Cardiac septum (tissue), 1 donor: ENCODE measurements around the gene CCT8. TPM values are rescaled to one million over a fixed set of nuclear protein-coding genes. Genes with fewer than 3 reads are reported as not detected.
"Not testable (repeated sequence)": the region's sequence is repeated elsewhere in the genome, so short reads cannot be mapped to it uniquely, and the experiment has no call there.

Experiments used
- DNase-seq: peaks from one replicate; pipeline ENCODE4 v3.0.0-alpha.2; 2020; ENCODE audit warnings: low spot score
- intact Hi-C: fragments of 100-400 bp; cut with DNase I; formaldehyde crosslinking; loops from one replicate; pipeline ENCODE4 v1.14.0; 2022
- total RNA-seq: library from RNA; stranded (reverse); fragmentation: NEBNext Ultra II Directional; extraction: Animal tissue kit (Norgen Biotek cat#: 25700); gene quantifications from one replicate; pipeline ENCODE4 v1.2.1, GENCODE V29; 2021
- donor health status: DM: no; HTN: no; CAD: no.

Gene CCT8
- total RNA-seq, 1 donor from 2014 or later = 116 TPM

DNA sequence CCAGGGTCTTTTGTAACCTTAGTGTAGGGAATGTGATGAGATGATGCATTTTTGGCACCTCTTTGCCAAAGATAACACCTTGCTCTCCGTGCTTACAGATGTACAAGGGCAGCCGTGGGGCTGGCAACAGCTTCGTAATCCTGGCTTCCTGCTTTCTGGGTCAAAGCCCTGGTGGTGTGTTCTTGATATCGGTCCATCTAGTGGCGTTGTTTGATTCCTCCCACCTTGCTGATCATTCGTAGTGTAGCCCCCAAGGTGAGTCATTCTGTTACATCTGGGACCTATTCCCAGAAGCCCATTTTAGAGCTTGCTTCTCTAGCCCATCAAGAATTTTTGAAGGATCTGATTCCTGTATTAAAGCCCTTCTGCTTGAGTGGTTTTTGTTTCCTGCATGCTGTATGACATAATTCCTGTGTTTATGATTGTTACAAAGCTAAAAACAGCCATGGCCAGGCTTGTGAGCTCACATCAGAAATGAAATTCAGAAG is 7.0 kb upstream of the CCT8 start:
- intact Hi-C loops = no loop called here
- no peak for DNase-seq

DNA sequence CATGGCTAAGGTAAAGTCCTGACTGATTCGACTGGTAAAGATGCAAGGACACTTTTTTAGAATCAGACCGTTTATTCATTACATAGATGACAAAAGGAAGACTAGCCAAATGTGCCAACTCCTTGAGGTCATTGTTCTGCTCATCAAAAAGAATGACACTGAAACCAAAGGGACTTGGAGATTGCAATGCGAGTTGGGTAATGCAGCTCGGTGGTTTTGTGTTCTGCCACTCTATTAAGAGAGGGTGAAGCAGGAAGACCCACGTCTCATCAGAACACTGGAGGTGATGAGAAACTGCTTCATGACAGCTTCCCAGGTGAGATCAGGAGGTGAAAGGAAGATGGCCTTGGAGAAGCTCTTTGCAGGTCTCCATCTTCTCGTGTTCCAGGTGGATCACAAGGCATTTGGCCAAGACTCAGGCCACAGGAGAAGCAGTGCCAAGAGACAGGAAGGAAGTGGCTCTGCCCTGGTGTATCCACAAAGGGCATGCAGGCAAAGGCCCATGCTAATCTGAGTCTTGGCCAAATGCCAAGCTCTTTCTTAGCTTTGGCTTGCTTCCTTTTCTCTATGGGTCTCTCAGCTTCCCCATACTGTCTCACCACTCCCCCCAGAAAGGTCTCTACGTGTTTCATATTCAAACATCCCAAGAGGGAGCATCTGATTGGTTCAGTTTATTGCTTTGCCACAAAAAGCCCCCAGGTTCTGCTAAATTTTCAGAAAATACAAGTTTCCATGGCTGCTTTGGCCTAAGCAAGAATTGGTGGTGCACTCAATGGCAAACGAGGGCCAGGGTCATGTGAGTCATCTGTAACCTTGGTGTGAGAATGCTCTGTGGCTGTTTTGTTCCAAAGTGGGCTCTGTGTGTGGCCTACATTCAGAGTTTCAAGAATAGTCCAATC is 5.7 kb upstream of the CCT8 start:
- intact Hi-C loops = no loop called here
- no peak for DNase-seq

DNA sequence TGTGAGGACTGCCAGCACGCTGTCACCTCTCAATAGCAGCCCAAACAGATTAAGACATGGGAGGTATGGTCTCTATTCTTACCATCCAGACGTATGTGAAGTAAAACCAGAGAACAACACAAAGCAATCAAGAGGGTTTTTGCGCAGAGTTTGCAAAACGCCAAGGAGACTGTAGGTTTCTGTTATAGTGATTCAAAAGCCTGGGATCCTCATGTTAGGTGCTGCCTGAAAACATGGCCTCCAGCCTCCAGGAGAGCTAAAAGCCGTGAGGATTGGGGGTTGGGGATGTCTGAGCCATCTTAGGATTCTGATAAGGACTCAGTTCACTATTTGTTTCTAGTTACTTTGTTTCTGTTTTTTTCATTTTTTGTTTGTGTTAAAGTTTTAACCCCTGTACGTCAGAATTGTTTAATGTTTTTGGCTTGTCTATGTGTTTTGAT is 4.2 kb upstream of the CCT8 start:
- intact Hi-C loops = no loop called here
- DNase-seq = no peak

DNA sequence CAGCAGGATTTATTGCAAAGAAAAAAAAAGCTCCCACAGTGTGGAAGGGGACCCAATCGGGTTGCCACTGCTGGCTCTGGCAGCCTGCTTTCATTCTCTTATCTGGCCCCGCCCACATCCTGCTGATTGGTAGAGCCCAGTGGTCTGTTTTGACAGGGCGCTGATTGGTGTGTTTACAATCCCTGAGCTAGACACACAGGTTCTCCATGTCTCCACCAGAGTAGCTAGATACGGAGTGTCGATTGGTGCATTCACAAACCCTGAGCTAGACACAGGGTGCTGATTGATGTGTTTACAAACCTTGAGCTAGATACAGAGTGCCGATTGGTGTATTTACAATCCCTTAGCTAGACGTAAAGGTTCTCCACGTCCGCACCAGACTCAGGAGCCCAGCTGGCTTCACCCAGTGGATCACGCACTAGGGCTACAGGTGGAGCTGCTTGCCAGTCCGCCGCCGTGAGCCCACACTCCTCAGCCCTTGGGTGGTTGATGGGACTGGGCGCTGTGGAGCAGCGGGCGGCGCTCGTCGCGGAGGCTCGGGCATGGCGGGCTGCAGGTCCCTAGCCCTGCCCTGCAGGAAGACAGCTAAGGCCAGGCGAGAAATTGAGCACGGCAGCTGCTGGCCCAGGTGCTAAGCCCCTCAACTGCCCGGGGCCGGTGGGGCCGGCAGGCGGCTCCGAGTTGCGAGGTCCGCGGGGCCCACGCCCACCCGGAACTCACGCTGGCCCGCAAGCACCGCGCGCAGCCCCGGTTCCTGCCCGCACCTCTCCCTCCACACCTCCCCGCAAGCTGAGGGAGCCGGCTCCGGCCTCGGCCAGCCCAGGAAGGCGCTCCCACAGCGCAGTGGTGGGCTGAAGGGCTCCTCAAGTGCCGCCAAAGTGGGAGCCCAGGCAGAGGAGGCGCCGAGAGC is 3.5 kb upstream of the CCT8 start:
- peak; percentile 83 for DNase-seq
- intact Hi-C loops = not testable (repeated sequence)

DNA sequence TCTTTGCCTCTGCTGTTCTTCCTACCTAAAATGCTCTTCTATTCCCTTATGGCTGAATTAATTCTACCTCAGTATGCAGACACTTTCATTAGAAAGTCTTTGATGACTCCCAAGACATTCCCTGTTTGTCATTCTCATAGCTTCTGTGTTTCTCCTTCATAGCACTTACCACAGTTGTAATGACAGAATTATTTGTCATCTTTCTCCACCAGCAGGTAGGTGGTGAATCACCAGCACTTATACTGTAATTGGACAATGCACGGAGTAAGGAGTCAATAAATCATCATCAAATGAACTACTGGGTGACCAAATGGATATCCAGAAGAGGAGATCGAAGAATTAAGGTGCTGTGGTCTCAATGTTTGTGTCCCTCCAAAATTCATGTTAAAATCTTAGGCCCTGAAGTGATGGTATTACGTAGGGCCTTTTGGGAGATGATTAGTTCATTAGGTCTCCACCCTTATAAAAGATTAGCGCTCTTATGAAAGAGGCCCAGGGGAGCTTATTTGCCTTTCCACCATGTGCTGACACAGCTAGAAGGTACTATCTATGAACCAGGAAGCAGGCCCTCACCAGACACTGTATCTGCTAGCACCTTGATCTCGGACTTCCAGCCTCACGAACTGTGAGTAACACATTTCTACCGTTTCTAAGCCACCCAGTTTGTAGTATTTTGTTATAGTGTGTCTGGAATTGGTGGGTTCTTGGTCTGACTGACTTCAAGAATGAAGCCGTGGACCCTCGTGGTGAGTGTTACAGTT is 2.4 kb upstream of the CCT8 start:
- DNase-seq = no peak
- intact Hi-C loops = no loop called here

DNA sequence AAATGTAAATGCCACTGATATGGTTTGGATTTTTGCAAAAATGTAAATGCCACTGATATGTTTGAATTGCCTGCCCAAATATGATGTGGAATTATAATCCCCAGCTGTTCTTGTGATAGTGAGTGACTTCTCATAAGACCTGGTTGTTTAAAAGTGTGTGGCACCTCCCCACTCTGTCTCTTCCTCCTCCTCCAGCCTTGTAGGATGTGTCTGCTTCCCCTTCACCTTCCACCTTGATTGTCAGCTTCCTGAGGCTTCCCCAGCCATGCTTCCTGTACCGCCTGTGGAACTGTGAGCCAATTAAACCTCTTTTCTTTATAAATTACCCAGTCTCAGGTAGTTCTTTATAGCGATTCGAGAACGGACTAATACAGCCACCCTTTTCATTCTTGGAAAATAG is 1.3 kb upstream of the CCT8 start:
- no peak for DNase-seq
- intact Hi-C loops = loop anchor here (5.0 kb wide), 1 partner anchor 52 kb away; the partner anchor contains the start of gene USP16

DNA sequence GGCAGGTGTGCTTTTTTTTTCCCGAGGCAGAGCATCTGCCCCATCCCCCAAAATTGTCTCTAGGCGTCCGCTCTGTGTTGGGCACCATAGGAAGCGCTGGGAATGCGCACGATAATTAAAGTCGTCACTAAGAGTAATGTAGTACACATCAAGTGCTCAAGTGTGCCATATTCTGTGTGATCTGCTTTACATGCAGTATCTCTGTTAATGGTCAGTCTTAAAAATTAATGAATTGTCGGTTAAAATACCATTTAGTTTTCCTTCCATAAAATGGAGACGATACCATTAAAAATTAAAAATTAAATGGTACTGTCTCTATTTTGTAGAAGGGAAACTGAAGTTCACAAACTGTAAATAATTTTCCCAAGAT is 544 bp upstream of the CCT8 start:
- intact Hi-C loops = loop anchor here (5.0 kb wide), 1 partner anchor 52 kb away; the partner anchor contains the start of gene USP16
- no peak for DNase-seq

DNA sequence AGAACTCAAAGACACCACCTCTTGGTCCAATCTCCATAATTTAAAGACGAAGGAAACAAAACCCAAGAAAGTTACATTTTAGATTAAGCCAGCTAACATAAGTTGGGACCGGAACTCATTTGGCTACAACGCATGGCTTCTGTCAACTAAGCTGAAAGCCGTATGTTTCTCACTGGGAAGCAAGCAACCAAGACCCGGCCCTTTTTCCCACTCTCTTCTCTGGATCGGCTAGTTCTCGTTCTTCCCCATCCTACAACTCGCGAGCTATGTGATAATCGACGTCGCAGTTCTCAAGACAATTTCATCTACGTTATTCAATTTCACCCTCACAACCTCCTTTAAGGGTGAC is 601 bp downstream of the CCT8 start:
- intact Hi-C loops = loop anchor here (2.0 to 5.0 kb wide), 2 partner anchors 51 to 70 kb away; partner anchors contain the start of gene USP16
- no peak for DNase-seq

DNA sequence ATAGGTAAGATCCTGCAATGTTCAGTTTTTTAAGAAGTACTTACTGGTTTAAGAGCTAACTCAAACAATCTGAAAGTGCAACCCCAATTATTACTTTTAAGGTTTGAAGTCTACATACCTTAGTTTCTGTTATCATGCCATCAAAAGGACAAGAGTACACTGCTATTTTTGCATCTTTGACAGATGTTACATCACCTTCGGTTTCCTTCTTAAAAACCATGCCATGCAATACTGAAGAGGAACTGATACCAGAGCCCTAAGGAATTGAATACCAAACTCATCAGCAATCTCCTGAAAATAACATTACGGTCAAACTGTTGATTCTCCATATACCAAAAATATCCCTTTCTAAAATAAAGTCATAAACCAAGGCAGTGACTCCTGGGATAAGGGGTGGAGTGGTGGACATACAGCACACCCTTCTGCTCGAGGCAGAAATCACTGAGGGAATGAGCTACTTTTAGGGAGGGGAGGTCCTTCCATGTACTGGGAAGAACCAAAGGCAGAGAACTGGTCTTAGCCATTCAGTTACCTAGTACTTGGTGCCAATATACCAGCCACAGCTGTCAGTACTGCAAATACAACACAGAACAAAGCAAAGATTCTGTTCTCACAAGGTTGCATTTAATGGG is 8.5 kb downstream of the CCT8 start:
- DNase-seq = no peak
- intact Hi-C loops = no loop called here

DNA sequence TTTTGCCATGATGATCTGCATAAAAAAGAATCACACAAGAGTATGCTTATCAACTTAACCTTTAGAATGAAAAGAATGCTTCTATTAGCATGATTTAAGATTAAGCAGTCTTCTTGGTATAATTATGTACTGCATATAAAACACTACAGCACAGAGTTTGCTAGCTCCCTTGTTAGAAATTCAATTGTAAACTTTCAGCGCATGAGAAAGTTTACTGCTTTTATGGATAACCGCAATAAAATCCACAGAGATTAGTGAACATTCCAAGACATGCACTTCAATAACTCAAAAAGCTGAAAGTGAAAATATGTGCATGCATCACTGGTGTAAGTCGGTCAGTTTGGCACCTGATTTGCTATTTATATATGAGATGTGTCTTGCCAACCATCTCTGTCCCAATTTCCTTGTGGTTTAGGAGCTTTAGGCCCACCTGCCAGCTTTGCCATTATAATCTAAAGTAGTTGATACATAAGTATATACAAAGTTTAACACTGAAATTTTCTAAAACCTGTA is 16.9 kb downstream of the CCT8 start:
- no peak for DNase-seq
- intact Hi-C loops = no loop called here

DNA sequence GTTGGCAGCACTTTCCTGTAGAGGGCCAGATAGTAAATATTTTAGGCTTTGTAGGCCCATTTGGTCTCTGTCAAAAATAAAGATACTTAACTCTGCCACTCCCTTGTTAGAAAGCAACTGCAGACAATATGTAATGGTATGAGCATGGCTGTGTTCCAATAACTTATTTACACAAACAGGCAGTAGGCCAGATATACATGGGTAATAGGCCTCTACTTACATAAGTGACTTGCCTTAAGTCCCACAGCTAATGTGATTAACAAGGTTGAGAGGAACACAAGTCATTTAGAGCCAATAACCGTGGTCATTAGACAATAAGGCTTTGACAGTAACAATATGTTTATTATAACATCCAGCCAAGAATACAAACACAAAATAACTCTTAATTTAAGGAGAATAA is 17.4 kb downstream of the CCT8 start:
- no peak for DNase-seq
- intact Hi-C loops = no loop called here

DNA sequence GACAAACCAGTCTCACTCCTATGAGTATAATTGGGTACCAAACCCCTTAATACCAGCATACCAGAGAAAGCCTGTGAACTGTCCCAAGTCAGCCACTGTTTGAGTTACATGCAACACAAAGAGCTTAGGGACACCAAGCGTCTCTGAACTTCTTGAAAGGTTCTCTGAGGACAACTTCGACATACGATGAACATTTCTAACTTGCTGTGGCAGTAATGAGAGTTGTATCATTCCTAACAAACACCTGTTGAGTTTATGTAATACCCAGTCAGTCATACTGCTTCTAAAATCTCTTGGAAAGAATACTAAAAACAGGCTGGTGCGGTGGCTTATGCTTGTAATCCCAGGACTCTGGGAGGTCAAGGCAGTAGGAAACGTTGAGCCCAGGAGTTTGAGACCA is 18.4 kb downstream of the CCT8 start:
- DNase-seq = no peak
- intact Hi-C loops = no loop called here

DNA sequence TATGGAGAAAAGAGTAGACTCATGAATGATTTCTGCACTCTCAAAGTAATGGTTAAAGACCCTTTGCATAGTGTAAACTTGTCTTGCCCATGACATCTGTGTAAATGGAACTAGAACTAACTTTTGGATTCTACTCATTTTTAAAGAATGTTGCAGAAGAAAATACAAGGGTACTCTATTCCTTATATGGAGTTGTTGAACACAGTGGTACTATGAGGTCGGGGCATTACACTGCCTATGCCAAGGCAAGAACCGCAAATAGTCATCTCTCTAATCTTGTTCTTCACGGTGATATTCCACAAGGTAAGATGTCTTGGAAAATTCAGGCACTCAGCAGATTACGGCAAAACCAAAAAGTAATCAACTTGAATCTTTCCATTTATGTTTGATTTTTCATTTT is 19.8 kb downstream of the CCT8 start:
- intact Hi-C loops = no loop called here
- no peak for DNase-seq

DNA sequence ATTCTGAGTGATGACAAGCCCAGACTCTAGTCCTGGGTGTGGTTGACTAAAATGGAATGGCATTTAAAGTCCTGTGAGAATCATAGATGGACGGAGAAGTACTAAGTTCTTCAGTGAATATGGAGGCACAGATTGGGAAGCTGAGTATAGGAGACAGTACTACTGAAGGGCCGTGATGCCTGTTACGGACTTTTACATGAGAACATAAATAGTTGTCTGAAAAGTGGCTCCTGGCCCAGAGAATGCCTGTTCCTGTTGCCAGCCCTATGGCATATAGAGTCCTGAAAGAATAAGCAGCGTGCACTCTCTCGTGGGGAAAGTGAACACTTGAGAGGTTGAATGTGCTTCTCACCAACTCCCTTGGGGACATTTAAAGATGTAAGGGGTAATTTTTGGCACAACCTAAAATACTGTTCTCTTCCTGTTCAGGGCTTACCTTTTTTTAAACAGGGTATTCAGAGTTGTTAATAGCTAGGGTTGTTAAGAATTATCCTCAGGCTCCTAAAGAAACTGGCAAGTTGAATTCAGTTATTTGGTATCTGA is 20.4 kb downstream of the CCT8 start:
- no peak for DNase-seq
- intact Hi-C loops = no loop called here

DNA sequence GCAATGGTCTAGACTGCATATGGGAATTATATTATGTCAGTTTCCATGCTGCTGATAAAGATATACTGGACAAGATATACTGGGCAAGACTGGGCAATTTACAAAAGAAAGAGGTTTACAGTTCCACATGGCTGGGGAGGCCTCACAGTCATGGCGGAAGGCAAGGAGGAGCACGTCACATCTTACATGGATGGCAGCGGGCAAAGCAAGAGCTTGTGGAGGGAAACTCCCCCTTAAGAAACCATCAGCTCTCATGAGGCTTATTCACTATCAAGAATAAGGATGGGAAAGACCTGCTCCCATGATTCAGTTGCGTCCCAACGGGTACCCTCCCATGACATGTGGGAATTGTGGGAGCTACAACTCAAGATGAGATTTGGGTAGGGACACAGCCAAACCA is 21.2 kb downstream of the CCT8 start:
- DNase-seq = no peak
- intact Hi-C loops = no loop called here

DNA sequence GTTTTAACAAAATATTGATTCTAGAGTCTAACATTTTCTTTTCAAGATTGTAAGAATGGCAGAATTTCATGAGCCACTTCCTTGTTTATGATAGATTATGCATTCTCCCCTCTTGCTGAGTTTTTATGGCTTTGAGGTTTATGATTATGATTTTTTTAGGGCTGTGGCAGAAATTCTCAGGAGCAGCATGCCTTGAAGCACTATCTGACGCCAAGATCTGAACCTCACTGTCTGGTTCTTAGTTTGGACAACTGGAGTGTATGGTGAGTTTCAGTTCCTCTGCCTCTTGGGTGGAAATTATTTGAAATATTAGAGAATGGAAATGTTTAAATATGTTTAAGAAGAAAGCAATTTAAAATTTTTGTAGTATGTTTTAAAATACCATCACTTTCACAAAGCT is 38.8 kb downstream of the CCT8 start:
- intact Hi-C loops = no loop called here
- DNase-seq = no peak

DNA sequence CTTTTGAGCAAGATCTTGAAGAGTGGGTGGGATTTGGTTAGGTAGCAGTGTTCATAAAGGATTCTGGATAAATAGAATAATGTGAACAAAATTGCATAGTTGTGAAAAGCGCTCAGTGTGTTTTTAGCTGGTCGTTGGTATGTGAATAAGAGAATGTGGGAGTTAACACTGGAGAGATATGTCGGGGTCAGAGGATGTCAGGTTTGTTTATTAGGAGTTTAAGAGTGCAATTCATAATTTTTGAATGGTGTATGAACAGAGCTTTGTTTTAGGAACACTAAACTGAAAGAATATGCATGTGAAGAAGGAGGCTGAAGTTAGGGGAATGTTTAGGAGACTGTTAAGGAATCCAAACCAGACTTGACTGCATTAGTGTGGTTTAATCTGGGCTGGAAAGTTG is 39.6 kb downstream of the CCT8 start:
- no peak for DNase-seq
- intact Hi-C loops = no loop called here

DNA sequence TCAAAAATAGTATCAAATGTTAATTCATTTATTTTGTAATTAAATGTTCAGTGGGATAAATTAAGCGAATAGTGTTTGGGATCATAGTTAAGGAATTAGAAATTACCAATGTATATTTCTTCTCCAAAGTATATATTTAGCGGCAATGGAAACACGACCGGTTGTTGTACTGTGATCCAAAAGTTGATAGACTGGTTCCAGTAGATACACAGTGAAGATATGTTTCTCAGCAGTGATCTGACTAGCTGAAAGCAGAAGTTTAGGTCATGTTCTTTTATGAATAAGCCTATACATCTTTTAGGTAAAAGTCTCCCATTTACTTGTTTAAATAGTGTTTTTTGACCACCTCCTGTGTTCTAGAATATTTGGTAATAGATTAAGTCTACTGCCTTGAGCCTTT is 40.1 kb downstream of the CCT8 start:
- intact Hi-C loops = no loop called here

DNA sequence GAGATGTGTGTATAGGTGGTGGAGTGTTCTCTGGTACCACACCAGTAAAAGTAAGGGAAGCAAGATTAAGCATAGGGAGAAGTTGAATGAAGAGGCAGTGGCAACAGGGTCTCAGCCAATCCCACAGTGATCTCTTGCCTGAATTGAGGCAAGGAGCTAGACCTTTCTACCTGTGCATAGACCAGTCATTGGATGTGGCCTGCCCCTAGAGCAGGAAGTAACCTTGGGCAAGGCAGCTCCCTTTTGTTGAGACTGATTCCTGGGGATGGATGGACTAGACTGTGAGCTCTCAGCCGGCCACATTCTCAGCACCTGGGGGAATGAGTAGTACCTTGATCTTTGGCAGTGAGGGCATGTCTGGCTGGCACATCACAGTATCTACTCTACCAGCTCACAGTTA is 42.5 kb downstream of the CCT8 start:
- intact Hi-C loops = no loop called here
- DNase-seq = no peak

More for the DNA sequence above, 40.1 kb downstream of the CCT8 start:
- DNase-seq = no peak
